ENCODE measurements around the gene IL25.

DNA sequence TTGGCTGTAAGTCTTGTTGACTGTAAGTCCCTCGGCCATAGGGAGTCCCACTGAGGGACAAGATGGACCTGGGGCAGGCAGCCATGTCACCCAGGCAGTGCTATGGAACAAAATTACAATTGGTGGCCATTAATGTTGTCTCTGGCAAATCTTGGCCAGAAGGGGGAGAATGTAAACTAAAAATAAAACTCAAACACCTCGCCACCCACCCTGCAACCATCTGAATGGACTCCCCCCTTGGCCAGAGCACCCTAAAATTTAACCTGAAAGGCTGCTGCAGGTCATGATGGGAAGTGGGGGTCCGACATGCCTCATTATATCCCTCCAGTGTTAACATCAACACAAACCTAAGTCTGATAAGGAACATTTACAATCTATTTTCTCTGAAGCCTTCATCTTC is 28.1 kb upstream of the IL25 start:
- TF ChIP-seq, protein P1, sequence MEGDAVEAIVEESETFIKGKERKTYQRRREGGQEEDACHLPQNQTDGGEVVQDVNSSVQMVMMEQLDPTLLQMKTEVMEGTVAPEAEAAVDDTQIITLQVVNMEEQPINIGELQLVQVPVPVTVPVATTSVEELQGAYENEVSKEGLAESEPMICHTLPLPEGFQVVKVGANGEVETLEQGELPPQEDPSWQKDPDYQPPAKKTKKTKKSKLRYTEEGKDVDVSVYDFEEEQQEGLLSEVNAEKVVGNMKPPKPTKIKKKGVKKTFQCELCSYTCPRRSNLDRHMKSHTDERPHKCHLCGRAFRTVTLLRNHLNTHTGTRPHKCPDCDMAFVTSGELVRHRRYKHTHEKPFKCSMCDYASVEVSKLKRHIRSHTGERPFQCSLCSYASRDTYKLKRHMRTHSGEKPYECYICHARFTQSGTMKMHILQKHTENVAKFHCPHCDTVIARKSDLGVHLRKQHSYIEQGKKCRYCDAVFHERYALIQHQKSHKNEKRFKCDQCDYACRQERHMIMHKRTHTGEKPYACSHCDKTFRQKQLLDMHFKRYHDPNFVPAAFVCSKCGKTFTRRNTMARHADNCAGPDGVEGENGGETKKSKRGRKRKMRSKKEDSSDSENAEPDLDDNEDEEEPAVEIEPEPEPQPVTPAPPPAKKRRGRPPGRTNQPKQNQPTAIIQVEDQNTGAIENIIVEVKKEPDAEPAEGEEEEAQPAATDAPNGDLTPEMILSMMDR (IDR thresholded peaks at IDR 0.05), result no peak
- TF ChIP-seq POLR2A (IDR thresholded peaks at IDR 0.05; ENCODE audit: low read length), result no peak
- no peak for TF ChIP-seq SMC3 (IDR thresholded peaks at IDR 0.05)
- TF ChIP-seq ZC3H11A (IDR thresholded peaks at IDR 0.05), result no peak
- no peak for TF ChIP-seq RCOR1 (IDR thresholded peaks at IDR 0.05; ENCODE audit: low read depth, low read length)
- TF ChIP-seq, protein P2, sequence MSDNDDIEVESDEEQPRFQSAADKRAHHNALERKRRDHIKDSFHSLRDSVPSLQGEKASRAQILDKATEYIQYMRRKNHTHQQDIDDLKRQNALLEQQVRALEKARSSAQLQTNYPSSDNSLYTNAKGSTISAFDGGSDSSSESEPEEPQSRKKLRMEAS (IDR thresholded peaks at IDR 0.05), result no peak
- TF ChIP-seq, protein P3, sequence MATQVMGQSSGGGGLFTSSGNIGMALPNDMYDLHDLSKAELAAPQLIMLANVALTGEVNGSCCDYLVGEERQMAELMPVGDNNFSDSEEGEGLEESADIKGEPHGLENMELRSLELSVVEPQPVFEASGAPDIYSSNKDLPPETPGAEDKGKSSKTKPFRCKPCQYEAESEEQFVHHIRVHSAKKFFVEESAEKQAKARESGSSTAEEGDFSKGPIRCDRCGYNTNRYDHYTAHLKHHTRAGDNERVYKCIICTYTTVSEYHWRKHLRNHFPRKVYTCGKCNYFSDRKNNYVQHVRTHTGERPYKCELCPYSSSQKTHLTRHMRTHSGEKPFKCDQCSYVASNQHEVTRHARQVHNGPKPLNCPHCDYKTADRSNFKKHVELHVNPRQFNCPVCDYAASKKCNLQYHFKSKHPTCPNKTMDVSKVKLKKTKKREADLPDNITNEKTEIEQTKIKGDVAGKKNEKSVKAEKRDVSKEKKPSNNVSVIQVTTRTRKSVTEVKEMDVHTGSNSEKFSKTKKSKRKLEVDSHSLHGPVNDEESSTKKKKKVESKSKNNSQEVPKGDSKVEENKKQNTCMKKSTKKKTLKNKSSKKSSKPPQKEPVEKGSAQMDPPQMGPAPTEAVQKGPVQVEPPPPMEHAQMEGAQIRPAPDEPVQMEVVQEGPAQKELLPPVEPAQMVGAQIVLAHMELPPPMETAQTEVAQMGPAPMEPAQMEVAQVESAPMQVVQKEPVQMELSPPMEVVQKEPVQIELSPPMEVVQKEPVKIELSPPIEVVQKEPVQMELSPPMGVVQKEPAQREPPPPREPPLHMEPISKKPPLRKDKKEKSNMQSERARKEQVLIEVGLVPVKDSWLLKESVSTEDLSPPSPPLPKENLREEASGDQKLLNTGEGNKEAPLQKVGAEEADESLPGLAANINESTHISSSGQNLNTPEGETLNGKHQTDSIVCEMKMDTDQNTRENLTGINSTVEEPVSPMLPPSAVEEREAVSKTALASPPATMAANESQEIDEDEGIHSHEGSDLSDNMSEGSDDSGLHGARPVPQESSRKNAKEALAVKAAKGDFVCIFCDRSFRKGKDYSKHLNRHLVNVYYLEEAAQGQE (IDR thresholded peaks at IDR 0.05), result no peak
- TF ChIP-seq KDM1A (IDR thresholded peaks at IDR 0.05; ENCODE audit: low read depth), result no peak
- no peak for TF ChIP-seq BHLHE40 (IDR thresholded peaks at IDR 0.05; ENCODE audit: low read depth, low read length)

Measured in A549 (cell line).